Measurements from ENCODE around the gene TMEM185B.

GRCh38 chr2:120179396-120179795, 43.8 kb downstream of the TMEM185B start:
- TF ChIP-seq ATF3 (IDR thresholded peaks at IDR 0.05): no peak
- TF ChIP-seq CTCF (IDR thresholded peaks at IDR 0.05; ENCODE audit: low read depth, low read length, missing input control): no peak
- no peak for TF ChIP-seq TAF1 (conservative IDR thresholded peaks at IDR 0.05)
- TF ChIP-seq JUND (IDR thresholded peaks at IDR 0.05): no peak
- no peak for TF ChIP-seq RAD21 (IDR thresholded peaks at IDR 0.05)
- no peak for TF ChIP-seq MAX (IDR thresholded peaks at IDR 0.05)
- TF ChIP-seq FOXA1 (IDR thresholded peaks at IDR 0.05): no peak
- TF ChIP-seq YY1 (IDR thresholded peaks at IDR 0.05): no peak
- no peak for TF ChIP-seq REST (IDR thresholded peaks at IDR 0.05)
- no peak for TF ChIP-seq ZBTB33 (IDR thresholded peaks at IDR 0.05)

Measured in liver (tissue), 3 donors.